Prostate gland (tissue), 2 donors: Measurements from ENCODE around the gene MAPK14. TPM values are rescaled to one million over a fixed set of nuclear protein-coding genes. Genes with fewer than 3 reads are reported as not detected.

Source experiments
- DNase-seq: peaks from one replicate; pipeline ENCODE4 v3.0.0-alpha.2; 2019; ENCODE audit warnings: low spot score
- H3K27ac ChIP-seq, 2 donors: fragments of 200-600 bp; sonication (generic); 2 replicates each; pipeline ENCODE4 v1.5.1; 2017 to 2019
- H3K27me3 ChIP-seq: fragments of 200-600 bp; sonication (generic); replicated peaks from 2 replicates; pipeline ENCODE4 v1.5.1; 2019; ENCODE audit not compliant: insufficient read depth
- H3K36me3 ChIP-seq, 2 donors: fragments of 200-600 bp; sonication (generic); 1 replicate in 1 of 2; 2 replicates in 1 of 2; pipeline versions ENCODE4 v1.5.1 to v1.8.1; 2017 to 2019
- H3K4me1 ChIP-seq: fragments of 200-600 bp; sonication (generic); replicated peaks from 2 replicates; pipeline ENCODE4 v1.5.1; 2019
- H3K4me3 ChIP-seq, 2 donors: fragments of 200-600 bp; sonication (generic); 2 replicates each; pipeline ENCODE4 v1.5.1; 2017 to 2019
- H3K9me3 ChIP-seq: fragments of 200-600 bp; sonication (generic); 2 replicates; pipeline ENCODE4 v1.5.1; 2017
- POLR2A ChIP-seq: fragments of 450-650 bp; IDR thresholded peaks from one replicate; pipeline ENCODE4 v1.6.1; 2016; ENCODE audit warnings: antibody characterized with exemption, mild to moderate bottlenecking
- POLR2AphosphoS5 ChIP-seq: sonication (generic); formaldehyde crosslinking; IDR thresholded peaks from one replicate; pipeline ENCODE4 v1.6.1; 2017; ENCODE audit warnings: antibody characterized with exemption
- WGBS: methylation state at CpG from one replicate; pipeline ENCODE4 v1.1.5; 2018; 5-methylcytosine and 5-hydroxymethylcytosine counted together
- intact Hi-C: fragments of 100-400 bp; cut with DNase I; formaldehyde crosslinking; loops from one replicate; pipeline ENCODE4 v1.14.2; 2022
- total RNA-seq, 2 donors: library from RNA; depleted of rRNA; stranded (reverse); fragments of >200 nt; gene quantifications; one replicate each; pipeline ENCODE4 v1.1.0, GENCODE V29; 2016
- TF ChIP-seq, protein P1 (sequence below), 4 experiments: fragments of 200-600 bp in 2 of 4; fragments of 450-650 bp in 2 of 4; sonication (generic) in 2 of 4; IDR thresholded peaks; 1 replicate in 3 of 4; 2 replicates in 1 of 4; pipeline ENCODE4 v1.5.1; 2016 to 2019; ENCODE audit warnings: antibody characterized with exemption in 4 of 4, mild to moderate bottlenecking in 2 of 4, moderate library complexity in 2 of 4

The MAPK14 gene
- total RNA-seq, 2 donors from 2014 or later: 36.7 to 43.2 TPM

DNA sequence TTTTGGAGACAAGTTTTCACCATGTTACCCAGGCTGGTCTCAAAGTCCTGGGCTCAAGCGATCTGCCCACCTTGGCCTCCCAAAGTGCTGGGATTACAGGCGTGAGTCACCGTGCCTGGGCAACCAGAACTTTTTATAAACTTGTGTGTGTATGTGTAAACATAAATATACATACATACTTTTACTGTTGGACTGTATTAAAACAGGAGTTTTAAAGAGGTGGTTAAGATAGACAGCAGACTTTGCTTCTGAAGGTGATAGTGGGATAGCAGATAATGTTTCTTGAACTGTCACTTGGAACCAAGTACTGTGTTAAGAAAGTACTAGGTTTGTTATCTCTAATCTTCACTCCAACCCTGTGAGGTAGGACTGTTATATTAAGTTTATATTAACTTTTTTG is 74.1 kb downstream of the MAPK14 start:
- Histone ChIP-seq H3K9me3 (no peaks in the 10 kb centered on the region), H3K36me3 (no peaks in the 10 kb centered on the region), H3K4me3 (no peak overlapping the region), H3K27ac (no peak overlapping the region), H3K4me1 (peaks cover 2% of the 10 kb centered on the region), H3K27me3 (no peaks in the 10 kb centered on the region)
- DNase-seq: no peak
- intact Hi-C loops: no loop called here
- 94% methylated on average over 3 of the region's 3 CpGs for WGBS
- TF ChIP-seq POLR2A: no peak

DNA sequence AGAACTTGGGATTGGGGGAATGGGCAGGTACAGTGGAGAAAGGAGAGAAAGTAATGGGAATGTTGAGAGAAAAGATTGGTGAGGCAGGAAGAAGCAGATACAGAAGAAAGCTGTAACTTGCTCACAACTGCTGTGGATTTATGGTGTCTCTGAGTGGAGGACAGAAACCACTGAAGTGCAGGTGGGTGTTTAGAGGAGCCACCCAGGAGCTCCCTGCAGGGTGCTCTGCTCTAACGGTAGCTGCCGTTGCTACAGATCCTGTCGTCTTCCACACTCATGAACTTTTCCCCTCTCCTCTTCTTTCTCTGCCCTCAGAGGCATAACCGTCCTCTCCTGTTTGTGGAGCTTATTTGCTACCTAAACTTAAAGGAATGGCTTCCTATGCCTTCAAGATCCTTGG is 75.2 kb downstream of the MAPK14 start:
- no peak for DNase-seq
- WGBS: 61% methylated on average over 4 of the region's 4 CpGs
- Histone ChIP-seq H3K27ac (no peak overlapping the region), H3K4me3 (no peak overlapping the region), H3K4me1 (peaks cover 2% of the 10 kb centered on the region), H3K9me3 (no peaks in the 10 kb centered on the region), H3K27me3 (no peaks in the 10 kb centered on the region), H3K36me3 (no peaks in the 10 kb centered on the region)
- no peak for TF ChIP-seq POLR2A
- TF ChIP-seq, protein P1, sequence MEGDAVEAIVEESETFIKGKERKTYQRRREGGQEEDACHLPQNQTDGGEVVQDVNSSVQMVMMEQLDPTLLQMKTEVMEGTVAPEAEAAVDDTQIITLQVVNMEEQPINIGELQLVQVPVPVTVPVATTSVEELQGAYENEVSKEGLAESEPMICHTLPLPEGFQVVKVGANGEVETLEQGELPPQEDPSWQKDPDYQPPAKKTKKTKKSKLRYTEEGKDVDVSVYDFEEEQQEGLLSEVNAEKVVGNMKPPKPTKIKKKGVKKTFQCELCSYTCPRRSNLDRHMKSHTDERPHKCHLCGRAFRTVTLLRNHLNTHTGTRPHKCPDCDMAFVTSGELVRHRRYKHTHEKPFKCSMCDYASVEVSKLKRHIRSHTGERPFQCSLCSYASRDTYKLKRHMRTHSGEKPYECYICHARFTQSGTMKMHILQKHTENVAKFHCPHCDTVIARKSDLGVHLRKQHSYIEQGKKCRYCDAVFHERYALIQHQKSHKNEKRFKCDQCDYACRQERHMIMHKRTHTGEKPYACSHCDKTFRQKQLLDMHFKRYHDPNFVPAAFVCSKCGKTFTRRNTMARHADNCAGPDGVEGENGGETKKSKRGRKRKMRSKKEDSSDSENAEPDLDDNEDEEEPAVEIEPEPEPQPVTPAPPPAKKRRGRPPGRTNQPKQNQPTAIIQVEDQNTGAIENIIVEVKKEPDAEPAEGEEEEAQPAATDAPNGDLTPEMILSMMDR (IDR thresholded peaks at IDR 0.05): no peak
- no peak for TF ChIP-seq POLR2AphosphoS5
- intact Hi-C loops: no loop called here

DNA sequence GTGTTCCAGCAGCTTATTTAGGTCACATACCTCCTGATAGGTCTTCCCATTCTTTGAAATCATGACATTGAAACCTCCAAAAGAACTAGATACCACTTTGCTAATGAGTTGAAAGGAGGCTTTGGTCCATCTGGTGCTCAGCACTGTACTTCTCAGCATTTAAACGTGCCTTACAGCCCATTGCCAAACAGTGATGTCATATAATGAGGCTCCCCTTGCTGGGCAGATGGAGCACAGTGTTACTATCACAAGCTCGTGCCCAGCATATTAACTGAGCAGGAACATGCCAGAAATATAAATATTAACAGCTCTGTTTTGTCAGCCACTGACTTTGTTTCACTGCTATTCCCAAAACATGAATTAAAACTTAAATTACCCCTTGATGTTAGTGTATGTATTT is 77.2 kb downstream of the MAPK14 start:
- no peak for DNase-seq
- WGBS: 23% methylated on average over 2 of the region's 2 CpGs
- H3K9me3 ChIP-seq: no peaks in the 10 kb centered on the region
- peaks cover 2% of the 10 kb centered on the region for H3K4me1 ChIP-seq
- H3K4me3 ChIP-seq: no peak overlapping the region
- peak; percentile 18 for TF ChIP-seq POLR2AphosphoS5
- TF ChIP-seq, protein P1 (IDR thresholded peaks at IDR 0.05): no peak
- H3K27ac ChIP-seq: no peak overlapping the region
- H3K27me3 ChIP-seq: no peaks in the 10 kb centered on the region
- no peaks in the 10 kb centered on the region for H3K36me3 ChIP-seq
- intact Hi-C loops: no loop called here

DNA sequence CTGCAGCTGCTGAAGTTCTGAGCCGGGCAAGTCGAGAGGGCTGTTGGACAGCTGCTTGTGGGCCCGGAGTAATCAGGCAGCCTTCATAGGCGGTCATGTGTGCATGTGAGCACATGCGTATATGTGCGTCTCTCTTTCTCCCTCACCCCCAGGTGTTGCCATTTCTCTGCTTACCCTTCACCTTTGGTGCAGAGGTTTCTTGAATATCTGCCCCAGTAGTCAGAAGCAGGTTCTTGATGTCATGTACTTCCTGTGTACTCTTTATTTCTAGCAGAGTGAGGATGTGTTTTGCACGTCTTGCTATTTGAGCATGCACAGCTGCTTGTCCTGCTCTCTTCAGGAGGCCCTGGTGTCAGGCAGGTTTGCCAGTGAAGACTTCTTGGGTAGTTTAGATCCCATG is 81.5 kb downstream of the MAPK14 start:
- Histone ChIP-seq H3K4me1 (peaks cover 2% of the 10 kb centered on the region), H3K27me3 (no peaks in the 10 kb centered on the region), H3K36me3 (no peaks in the 10 kb centered on the region), H3K4me3 (no peak overlapping the region), H3K9me3 (no peaks in the 10 kb centered on the region), H3K27ac (no peak overlapping the region)
- intact Hi-C loops: no loop called here
- WGBS: 70% methylated on average over 7 of the region's 7 CpGs
- TF ChIP-seq, protein P1 (IDR thresholded peaks at IDR 0.05): no peak
- TF ChIP-seq POLR2AphosphoS5 (no peak), POLR2A (no peak)
- DNase-seq: no peak

DNA sequence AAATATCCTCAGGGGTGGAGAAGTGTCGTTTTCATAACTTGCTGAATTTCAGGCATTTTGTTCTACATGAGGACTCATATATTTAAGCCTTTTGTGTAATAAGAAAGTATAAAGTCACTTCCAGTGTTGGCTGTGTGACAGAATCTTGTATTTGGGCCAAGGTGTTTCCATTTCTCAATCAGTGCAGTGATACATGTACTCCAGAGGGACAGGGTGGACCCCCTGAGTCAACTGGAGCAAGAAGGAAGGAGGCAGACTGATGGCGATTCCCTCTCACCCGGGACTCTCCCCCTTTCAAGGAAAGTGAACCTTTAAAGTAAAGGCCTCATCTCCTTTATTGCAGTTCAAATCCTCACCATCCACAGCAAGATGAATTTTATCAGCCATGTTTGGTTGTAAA is 82.4 kb downstream of the MAPK14 start:
- DNase-seq: no peak
- H3K4me3 ChIP-seq: no peak overlapping the region
- no peaks in the 10 kb centered on the region for H3K36me3 ChIP-seq
- H3K9me3 ChIP-seq: no peaks in the 10 kb centered on the region
- H3K27ac ChIP-seq: no peak overlapping the region
- intact Hi-C loops: no loop called here
- TF ChIP-seq, protein P1 (IDR thresholded peaks at IDR 0.05): no peak
- no peak for TF ChIP-seq POLR2A
- no peak for TF ChIP-seq POLR2AphosphoS5
- H3K27me3 ChIP-seq: no peaks in the 10 kb centered on the region
- no peaks in the 10 kb centered on the region for H3K4me1 ChIP-seq
- 77% methylated on average over 3 of the region's 3 CpGs for WGBS

DNA sequence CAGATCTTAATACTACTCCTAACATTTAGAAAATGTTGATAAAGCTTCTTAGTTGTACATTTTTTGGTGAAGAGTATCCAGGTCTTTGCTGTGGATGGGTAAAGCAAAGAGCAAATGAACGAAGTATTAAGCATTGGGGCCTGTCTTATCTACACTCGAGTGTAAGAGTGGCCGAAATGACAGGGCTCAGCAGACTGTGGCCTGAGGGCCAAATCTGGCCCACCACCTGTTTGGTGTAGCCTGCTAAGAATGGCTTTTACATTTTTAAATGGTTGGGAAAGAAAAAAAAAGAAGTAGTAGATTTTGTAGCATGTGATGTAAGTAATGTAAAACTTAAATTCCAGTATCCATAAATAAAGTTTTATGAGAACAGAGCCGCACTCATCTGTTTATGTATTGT is 83.3 kb downstream of the MAPK14 start:
- no peak overlapping the region for H3K27ac ChIP-seq
- 82% methylated on average over 4 of the region's 4 CpGs for WGBS
- no peak for TF ChIP-seq POLR2A
- TF ChIP-seq, protein P1 (IDR thresholded peaks at IDR 0.05): no peak
- no peak for TF ChIP-seq POLR2AphosphoS5
- H3K4me3 ChIP-seq: no peak overlapping the region
- H3K4me1 ChIP-seq: no peaks in the 10 kb centered on the region
- intact Hi-C loops: no loop called here
- H3K36me3 ChIP-seq: no peaks in the 10 kb centered on the region
- H3K27me3 ChIP-seq: no peaks in the 10 kb centered on the region
- DNase-seq: no peak
- H3K9me3 ChIP-seq: no peaks in the 10 kb centered on the region
